Breast epithelium (tissue), 3 donors: Measurements from ENCODE around the gene SNAPC2.

Experiments used
- CTCF ChIP-seq, 3 donors: fragments of 450-650 bp; IDR thresholded peaks; one replicate each; pipeline ENCODE4 v1.5.1; 2016 to 2017; ENCODE audit warnings: antibody characterized with exemption in 3 of 3, mild to moderate bottlenecking in 3 of 3, moderate library complexity in 3 of 3
- POLR2A ChIP-seq: fragments of 450-650 bp; IDR thresholded peaks from one replicate; pipeline ENCODE4 v1.6.1; 2016; ENCODE audit warnings: antibody characterized with exemption, mild to moderate bottlenecking, moderate library complexity

GRCh38 chr19:7913652-7914051, 6.5 kb upstream of the SNAPC2 start:
- TF ChIP-seq CTCF (IDR thresholded peaks at IDR 0.05) (no peak), POLR2A (no peak)
